CD4-positive, alpha-beta memory T cell (primary cell): Measurements from ENCODE around the gene TCF7L1. TPM values are rescaled to one million over a fixed set of nuclear protein-coding genes. Genes with fewer than 3 reads are reported as not detected.

ENCODE experiments used
- CTCF ChIA-PET: fragments of 350-600 bp; sonication (Branson Sonifier 250); formaldehyde crosslinking; loops from one replicate; lab custom pipeline; 2021; ENCODE audit warnings: inconsistent platforms; ENCODE audit not compliant: partially characterized antibody; lab: Charles Lee
- POLR2A ChIA-PET: fragments of 350-600 bp; sonication (Branson Sonifier 250); formaldehyde crosslinking; loops from one replicate; lab custom pipeline; 2021; ENCODE audit not compliant: partially characterized antibody; lab: Charles Lee
- DNase-seq, 5 donors: peaks; one replicate each; pipeline versions ENCODE4 v3.0.0 to v3.0.0-alpha.2; 2020 to 2022; ENCODE audit warnings: mixed read lengths in 1 of 5
- H3K27ac ChIP-seq: one replicate; pipeline ENCODE4 v1.7.0; 2013; ENCODE audit warnings: low read depth, low read length
- H3K27me3 ChIP-seq: 2 replicates; pipeline ENCODE4 v1.7.0; 2013; ENCODE audit warnings: mild to moderate bottlenecking, low read length, moderate library complexity; ENCODE audit not compliant: insufficient read depth
- H3K36me3 ChIP-seq: 2 replicates; pipeline ENCODE4 v1.7.0; 2013; ENCODE audit warnings: mild to moderate bottlenecking, low read length, moderate library complexity; ENCODE audit not compliant: insufficient read depth
- H3K4me1 ChIP-seq: 2 replicates; pipeline ENCODE4 v1.7.0; 2013; ENCODE audit warnings: mild to moderate bottlenecking, low read length, moderate library complexity; ENCODE audit not compliant: insufficient read depth
- H3K4me3 ChIP-seq, 2 donors: one replicate each; pipeline ENCODE4 v1.7.0; 2013; ENCODE audit warnings: low read length in 2 of 2, mild to moderate bottlenecking in 1 of 2
- H3K9me3 ChIP-seq, 2 donors: one replicate each; pipeline ENCODE4 v1.7.0; 2013; ENCODE audit warnings: low read length in 2 of 2, control low read depth in 1 of 2; ENCODE audit not compliant: control insufficient read depth in 1 of 2
- H3K27ac Mint-ChIP-seq, 7 donors: one replicate each; pipeline ENCODE4 v1.8.0; 2020 to 2021; ENCODE audit warnings: mixed read lengths in 7 of 7, mild to moderate bottlenecking in 6 of 7, inconsistent platforms in 3 of 7, moderate library complexity in 3 of 7
- H3K27me3 Mint-ChIP-seq, 2 donors: one replicate each; pipeline ENCODE4 v1.8.0; 2020 to 2021; ENCODE audit warnings: mixed read lengths in 2 of 2
- H3K36me3 Mint-ChIP-seq, 2 donors: one replicate each; pipeline ENCODE4 v1.8.0; 2020 to 2021; ENCODE audit warnings: mixed read lengths in 2 of 2, inconsistent platforms in 1 of 2, mild to moderate bottlenecking in 1 of 2
- H3K4me1 Mint-ChIP-seq, 4 donors: one replicate each; pipeline ENCODE4 v1.8.0; 2020 to 2021; ENCODE audit warnings: mixed read lengths in 4 of 4, mild to moderate bottlenecking in 1 of 4
- H3K4me3 Mint-ChIP-seq, 8 donors: one replicate each; pipeline ENCODE4 v1.8.0; 2020 to 2021; ENCODE audit warnings: mixed read lengths in 8 of 8, mild to moderate bottlenecking in 7 of 8, moderate library complexity in 6 of 8, inconsistent platforms in 3 of 8
- H3K9me3 Mint-ChIP-seq, 8 donors: one replicate each; pipeline ENCODE4 v1.8.0; 2020 to 2021; ENCODE audit warnings: mixed read lengths in 8 of 8, mild to moderate bottlenecking in 5 of 8, inconsistent platforms in 3 of 8, moderate library complexity in 1 of 8
- intact Hi-C: fragments of 100-400 bp; cut with micrococcal nuclease; formaldehyde crosslinking; loops from one replicate; pipeline ENCODE4 v1.15.1; 2023
- polyA plus RNA-seq, 2 donors: library from polyadenylated mRNA; unstranded; fragments of 300-500 nt; fragmentation: Illumina TruSeq; gene quantifications; one replicate each; pipeline ENCODE4 v1.2.3, GENCODE V29; 2021
- total RNA-seq, 2 experiments: library from RNA; stranded (reverse); gene quantifications; one replicate each; pipeline ENCODE4 v1.2.3, GENCODE V29; 2021

TCF7L1 gene
- total and polyA plus RNA-seq, 4 experiments from 2014 or later, result 0.06 TPM; not detected in 3

DNA sequence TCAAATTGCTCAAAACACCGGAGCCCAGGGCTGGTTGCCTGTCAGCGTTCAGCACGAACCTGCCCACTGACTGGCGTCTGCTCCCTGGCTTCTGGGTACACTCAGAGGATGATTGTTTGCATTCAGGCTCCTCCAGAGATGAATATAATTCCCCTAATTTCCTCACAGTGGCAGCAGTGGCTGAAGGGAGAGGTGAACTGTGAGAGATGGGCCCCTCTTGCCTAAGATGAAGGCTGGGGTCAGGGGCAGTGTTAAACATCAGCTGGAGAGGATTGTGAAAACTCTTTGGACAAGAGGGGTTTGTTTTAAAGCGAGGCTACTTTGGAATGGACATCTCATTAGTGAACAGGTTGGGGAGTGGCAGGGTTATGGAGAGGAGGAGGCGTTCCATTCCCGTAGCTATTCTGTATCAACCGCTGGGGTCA lies 31.0 kb downstream of the TCF7L1 start:
- intact Hi-C loops, result no loop called here
- ChIA-PET POLR2A (no interaction called here), CTCF (no interaction called here)
- DNase-seq, result no peak
- Mint-ChIP-seq H3K27me3 (peaks cover 11 to 15% of the 10 kb centered on the region in 2 donors), H3K27ac (no peak overlapping the region), H3K4me1 (no peaks in the 10 kb centered on the region), H3K9me3 (peaks cover 0 to 2% (median 0%) of the 10 kb centered on the region in 8 donors), H3K36me3 (no peaks in the 10 kb centered on the region), H3K4me3 (no peak overlapping the region)
- Histone ChIP-seq H3K4me1 (no peaks in the 10 kb centered on the region), H3K4me3 (no peak overlapping the region), H3K27me3 (no peaks in the 10 kb centered on the region), H3K27ac (no peak overlapping the region), H3K36me3 (no peaks in the 10 kb centered on the region), H3K9me3 (no peaks in the 10 kb centered on the region)

DNA sequence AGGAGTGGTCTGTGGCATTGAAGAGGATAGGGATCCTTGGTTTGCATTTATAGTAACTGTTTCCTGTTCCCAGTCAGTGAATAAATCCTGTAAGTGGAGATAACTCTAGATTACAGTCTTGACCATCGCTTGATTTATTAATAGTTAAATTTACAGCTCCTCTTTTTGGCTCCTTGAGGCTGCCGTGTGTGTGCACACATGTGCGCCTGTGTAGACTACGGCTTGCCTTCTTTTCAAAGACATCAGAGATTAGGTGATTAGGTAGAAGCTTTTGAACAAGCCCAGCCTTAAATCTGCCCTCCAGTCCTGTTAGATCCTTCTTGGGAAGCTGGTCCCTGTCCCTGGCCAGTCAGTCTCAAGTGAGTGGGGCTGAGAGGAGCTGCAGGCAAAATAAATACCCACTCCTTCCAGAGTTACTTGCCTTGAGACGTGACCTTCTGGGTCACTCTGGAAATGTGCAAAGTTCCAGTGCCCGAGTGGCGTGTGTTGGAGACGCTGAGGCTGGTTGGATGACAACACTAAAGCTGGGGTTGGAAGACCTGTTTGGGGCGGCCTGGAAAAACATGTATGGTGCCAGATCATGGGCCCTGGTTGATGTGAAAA lies 32.0 kb downstream of the TCF7L1 start:
- DNase-seq, result no peak
- POLR2A ChIA-PET, result no interaction called here
- no peaks in the 10 kb centered on the region for H3K36me3 ChIP-seq
- Mint-ChIP-seq H3K4me1 (no peaks in the 10 kb centered on the region), H3K4me3 (no peak overlapping the region), H3K9me3 (peaks cover 0 to 2% (median 0%) of the 10 kb centered on the region in 8 donors), H3K36me3 (no peaks in the 10 kb centered on the region), H3K27ac (no peak overlapping the region), H3K27me3 (peaks cover 11 to 14% of the 10 kb centered on the region in 2 donors)
- CTCF ChIA-PET, result no interaction called here
- H3K4me1 ChIP-seq, result no peaks in the 10 kb centered on the region
- no peak overlapping the region for H3K4me3 ChIP-seq
- no peaks in the 10 kb centered on the region for H3K9me3 ChIP-seq
- H3K27me3 ChIP-seq, result no peaks in the 10 kb centered on the region
- H3K27ac ChIP-seq, result no peak overlapping the region
- intact Hi-C loops, result no loop called here

DNA sequence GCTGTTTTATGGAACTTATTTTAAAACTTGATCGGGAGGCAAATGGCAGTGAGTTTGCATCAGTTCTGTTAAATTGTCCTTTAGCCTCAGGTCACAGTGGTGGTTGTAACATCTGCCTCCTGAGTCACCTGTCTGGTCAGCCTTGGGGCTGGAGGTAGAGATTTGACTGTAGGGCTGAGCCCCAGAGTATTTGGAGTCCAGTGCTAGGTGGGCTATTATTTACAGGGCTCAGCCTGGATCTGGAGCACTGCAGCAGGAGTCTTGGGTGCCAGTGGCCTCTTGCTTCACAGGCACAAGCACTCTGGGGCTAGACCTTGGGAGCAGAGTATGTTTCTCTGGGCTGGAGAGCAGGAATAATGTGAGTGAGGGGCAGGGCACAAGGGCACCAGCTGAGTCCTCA lies 32.8 kb downstream of the TCF7L1 start:
- H3K4me3 Mint-ChIP-seq, result no peak overlapping the region
- Histone ChIP-seq H3K36me3 (no peaks in the 10 kb centered on the region), H3K27ac (no peak overlapping the region), H3K4me1 (no peaks in the 10 kb centered on the region), H3K27me3 (no peaks in the 10 kb centered on the region), H3K9me3 (no peaks in the 10 kb centered on the region), H3K4me3 (no peak overlapping the region)
- CTCF ChIA-PET, result no interaction called here
- no peak for DNase-seq
- POLR2A ChIA-PET, result no interaction called here
- H3K27me3 Mint-ChIP-seq, result peaks cover 11 to 14% of the 10 kb centered on the region in 2 donors
- no peak overlapping the region for H3K27ac Mint-ChIP-seq
- no peaks in the 10 kb centered on the region for H3K4me1 Mint-ChIP-seq
- no peaks in the 10 kb centered on the region for H3K36me3 Mint-ChIP-seq
- H3K9me3 Mint-ChIP-seq, result peaks cover 0 to 6% (median 2%) of the 10 kb centered on the region in 8 donors
- intact Hi-C loops, result no loop called here

DNA sequence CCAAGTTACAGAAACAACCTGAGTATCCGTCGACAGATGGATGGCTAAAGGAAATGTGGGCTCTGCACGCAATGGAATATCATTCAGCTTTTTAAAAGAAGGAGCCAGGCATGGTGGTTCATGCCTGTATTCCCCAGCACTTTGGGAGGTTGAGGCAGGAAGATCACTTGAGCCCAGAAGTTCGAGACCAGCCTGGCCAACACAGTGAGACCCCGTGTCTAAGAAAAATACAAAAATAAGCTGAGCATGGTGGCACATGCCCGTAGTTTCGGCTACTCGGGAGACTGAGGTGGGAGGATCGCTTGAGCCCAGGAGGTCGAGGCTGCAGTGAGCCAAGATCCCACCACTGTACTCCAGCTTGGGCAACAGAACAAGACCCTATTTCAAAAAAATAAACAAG lies 34.3 kb downstream of the TCF7L1 start:
- no peaks in the 10 kb centered on the region for H3K36me3 ChIP-seq
- H3K9me3 Mint-ChIP-seq, result peaks cover 0 to 9% (median 3%) of the 10 kb centered on the region in 8 donors
- intact Hi-C loops, result no loop called here
- ChIA-PET POLR2A (no interaction called here), CTCF (no interaction called here)
- H3K27me3 ChIP-seq, result no peaks in the 10 kb centered on the region
- no peaks in the 10 kb centered on the region for H3K9me3 ChIP-seq
- no peaks in the 10 kb centered on the region for H3K4me1 ChIP-seq
- no peak overlapping the region for H3K27ac ChIP-seq
- H3K36me3 Mint-ChIP-seq, result no peaks in the 10 kb centered on the region
- peaks cover 10 to 11% of the 10 kb centered on the region in 2 donors for H3K27me3 Mint-ChIP-seq
- no peak overlapping the region for H3K4me3 ChIP-seq
- H3K4me3 Mint-ChIP-seq, result no peak overlapping the region
- no peak overlapping the region for H3K27ac Mint-ChIP-seq
- no peaks in the 10 kb centered on the region for H3K4me1 Mint-ChIP-seq
- no peak for DNase-seq

DNA sequence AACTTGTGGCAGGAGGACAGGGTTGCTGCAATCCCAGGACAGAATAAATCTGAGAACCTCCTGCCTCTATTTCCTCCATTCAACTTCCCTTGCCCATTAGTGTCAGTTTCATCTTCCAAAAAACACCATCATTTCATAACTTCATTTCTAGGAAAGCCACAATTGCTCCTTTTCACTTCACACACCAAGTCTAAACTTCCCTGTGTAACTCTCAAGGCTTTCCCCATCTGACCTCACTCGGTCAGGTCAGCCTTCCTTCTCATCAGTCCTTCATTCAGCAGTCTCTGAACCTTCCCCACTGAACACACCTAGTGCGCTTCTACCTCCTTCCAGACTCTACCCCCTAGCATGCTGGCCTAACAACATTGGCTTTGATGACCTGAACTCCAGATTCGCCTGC lies 35.8 kb downstream of the TCF7L1 start:
- H3K4me1 Mint-ChIP-seq, result no peaks in the 10 kb centered on the region
- CTCF ChIA-PET, result no interaction called here
- intact Hi-C loops, result no loop called here
- no peak overlapping the region for H3K27ac Mint-ChIP-seq
- no peaks in the 10 kb centered on the region for H3K36me3 Mint-ChIP-seq
- POLR2A ChIA-PET, result no interaction called here
- peaks cover 8 to 10% of the 10 kb centered on the region in 2 donors for H3K27me3 Mint-ChIP-seq
- H3K36me3 ChIP-seq, result no peaks in the 10 kb centered on the region
- no peaks in the 10 kb centered on the region for H3K4me1 ChIP-seq
- H3K27me3 ChIP-seq, result no peaks in the 10 kb centered on the region
- no peak overlapping the region for H3K4me3 ChIP-seq
- H3K9me3 Mint-ChIP-seq, result peaks cover 0 to 9% (median 3%) of the 10 kb centered on the region in 8 donors
- no peak overlapping the region for H3K27ac ChIP-seq
- no peak overlapping the region for H3K4me3 Mint-ChIP-seq
- no peak for DNase-seq
- no peaks in the 10 kb centered on the region for H3K9me3 ChIP-seq

DNA sequence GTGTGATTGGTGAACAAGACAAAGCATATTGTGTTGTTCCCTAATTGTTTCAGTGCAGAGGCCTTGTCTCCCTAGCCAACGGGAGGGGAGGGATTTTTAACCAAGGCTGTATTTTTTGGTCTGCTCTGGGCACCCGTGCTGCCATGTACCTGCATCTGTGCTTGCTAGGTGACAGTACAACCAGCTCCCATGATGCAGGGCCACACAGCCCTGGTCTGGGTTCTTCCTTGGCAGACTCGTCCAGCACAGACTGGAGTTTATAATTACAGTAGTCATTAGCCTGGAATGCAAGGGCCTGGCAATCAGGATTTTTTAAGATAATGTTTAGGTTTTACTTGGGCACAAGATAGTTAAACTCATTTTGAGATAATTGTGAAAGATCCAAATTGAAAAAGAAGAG lies 36.4 kb downstream of the TCF7L1 start:
- Mint-ChIP-seq H3K27ac (no peak overlapping the region), H3K4me1 (no peaks in the 10 kb centered on the region), H3K27me3 (peaks cover 8% of the 10 kb centered on the region in 2 donors), H3K9me3 (peaks cover 0 to 9% (median 3%) of the 10 kb centered on the region in 8 donors), H3K4me3 (no peak overlapping the region), H3K36me3 (no peaks in the 10 kb centered on the region)
- no peak overlapping the region for H3K27ac ChIP-seq
- H3K4me3 ChIP-seq, result no peak overlapping the region
- H3K27me3 ChIP-seq, result no peaks in the 10 kb centered on the region
- POLR2A ChIA-PET, result no interaction called here
- H3K4me1 ChIP-seq, result no peaks in the 10 kb centered on the region
- no peaks in the 10 kb centered on the region for H3K9me3 ChIP-seq
- CTCF ChIA-PET, result no interaction called here
- intact Hi-C loops, result no loop called here
- no peaks in the 10 kb centered on the region for H3K36me3 ChIP-seq
- no peak for DNase-seq

DNA sequence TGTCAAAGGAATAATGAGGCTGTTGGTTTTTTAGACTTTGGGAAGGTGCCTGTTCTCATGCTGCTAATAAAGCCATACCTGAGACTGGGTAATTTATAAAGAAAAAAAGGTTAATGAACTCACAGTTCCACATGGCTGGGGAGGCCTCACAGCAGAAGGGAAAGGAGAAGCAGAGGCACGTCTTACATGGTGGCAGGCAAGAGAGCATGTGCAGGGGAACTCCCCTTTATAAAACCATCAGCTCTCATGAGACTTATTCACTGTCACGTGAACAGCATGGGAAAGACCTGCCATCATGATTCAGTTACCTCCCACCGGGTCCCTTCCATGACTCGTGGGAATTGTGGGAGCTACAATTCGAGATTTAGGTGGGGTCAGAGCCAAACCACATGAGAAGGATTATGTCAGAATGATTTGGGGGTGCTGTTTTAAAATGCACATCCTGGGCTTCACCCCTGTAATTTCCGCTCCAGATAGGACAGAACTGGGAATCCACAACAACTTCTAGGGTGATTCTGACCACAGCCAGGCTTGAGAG lies 37.8 kb downstream of the TCF7L1 start:
- H3K27me3 Mint-ChIP-seq, result peaks cover 8 to 13% of the 10 kb centered on the region in 2 donors
- POLR2A ChIA-PET, result no interaction called here

More for the DNA sequence above, 37.8 kb downstream of the TCF7L1 start:
- Histone ChIP-seq H3K27me3 (no peaks in the 10 kb centered on the region), H3K9me3 (no peaks in the 10 kb centered on the region), H3K4me1 (no peaks in the 10 kb centered on the region), H3K4me3 (no peak overlapping the region), H3K27ac (no peak overlapping the region), H3K36me3 (no peaks in the 10 kb centered on the region)
- Mint-ChIP-seq H3K4me3 (no peak overlapping the region), H3K4me1 (no peaks in the 10 kb centered on the region), H3K27ac (no peak overlapping the region), H3K9me3 (peaks cover 0 to 9% (median 3%) of the 10 kb centered on the region in 8 donors), H3K36me3 (no peaks in the 10 kb centered on the region)
- CTCF ChIA-PET, result no interaction called here
- intact Hi-C loops, result no loop called here
- DNase-seq, result no peak
